Panc1 (cell line): ENCODE measurements around the gene LIPM. TPM values are rescaled to one million over a fixed set of nuclear protein-coding genes. Genes with fewer than 3 reads are reported as not detected.

Experiments used
- ATAC-seq: fragments of 200-7000 bp; cut with Tn5 transposase; 2 replicates; pipeline ENCODE4 v1.9.1; 2020; ENCODE audit warnings: mild to moderate bottlenecking, moderate library complexity
- BruUV-seq: library from RNA; stranded (reverse); fragments of 400-500 nt; replicated peaks from 2 replicates; lab custom pipeline; 2021; lab: Mats Ljungman, UMichigan
- CTCF ChIA-PET: fragments of 300-600 bp; sonication (Branson Sonifier 250); formaldehyde crosslinking; loops from one replicate; lab custom pipeline; 2022; ENCODE audit warnings: antibody characterized with exemption; lab: Charles Lee
- POLR2A ChIA-PET: fragments of 300-600 bp; sonication (Branson Sonifier 250); formaldehyde crosslinking; loops from one replicate; lab custom pipeline; 2022; ENCODE audit warnings: antibody characterized with exemption; lab: Charles Lee
- DNase-seq: peaks from one replicate; pipeline ENCODE4 v3.0.0-alpha.2; 2010; ENCODE audit warnings: low read depth, low spot score
- H3K27ac ChIP-seq: 2 replicates; pipeline ENCODE4 v1.5.1; 2011; ENCODE audit warnings: mild to moderate bottlenecking, low read length, inconsistent platforms
- H3K27me3 ChIP-seq: fragments of 200-500 bp; sonication (Bioruptor generic); 2 replicates; pipeline ENCODE4 v1.6.0; 2014; ENCODE audit warnings: low read length, inconsistent platforms; ENCODE audit not compliant: control insufficient read depth, insufficient read depth
- H3K36me3 ChIP-seq: fragments of 200-500 bp; sonication (Bioruptor generic); 2 replicates; pipeline ENCODE4 v1.5.1; 2014; ENCODE audit warnings: inconsistent platforms, mild to moderate bottlenecking, low read length, moderate library complexity; ENCODE audit not compliant: control insufficient read depth, insufficient read depth
- H3K4me1 ChIP-seq: 2 replicates; pipeline ENCODE4 v1.5.1; 2011; ENCODE audit warnings: inconsistent platforms, mild to moderate bottlenecking, low read length, moderate library complexity; ENCODE audit not compliant: control insufficient read depth, insufficient read depth
- H3K4me3 ChIP-seq, 2 experiments: 2 replicates each; pipeline ENCODE4 v1.5.1; 2011 to 2012; ENCODE audit warnings: low read depth in 2 of 2, low read length in 2 of 2, mild to moderate bottlenecking in 2 of 2, inconsistent platforms in 1 of 2, moderate library complexity in 1 of 2
- H3K9me3 ChIP-seq: fragments of 200-500 bp; sonication (Bioruptor generic); 2 replicates; pipeline ENCODE4 v1.5.1; 2014; ENCODE audit warnings: low read depth, mild to moderate bottlenecking, inconsistent platforms, low read length, moderate library complexity; ENCODE audit not compliant: control insufficient read depth, insufficient read depth
- CTCF ChIP-seq: fragments of 450-650 bp; IDR thresholded peaks from 2 replicates; pipeline ENCODE4 v1.5.1; 2017; ENCODE audit warnings: mild to moderate bottlenecking
- POLR2AphosphoS5 ChIP-seq: IDR thresholded peaks from 2 replicates; pipeline ENCODE4 v1.6.1; 2012; ENCODE audit warnings: mild to moderate bottlenecking, low read depth, low read length, moderate library complexity
- REST ChIP-seq, 2 experiments: IDR thresholded peaks; 2 replicates each; pipeline ENCODE4 v1.6.1; 2011 to 2012; ENCODE audit warnings: low read depth in 2 of 2, control low read depth in 1 of 2, low read length in 1 of 2, mild to moderate bottlenecking in 1 of 2, moderate library complexity in 1 of 2; ENCODE audit not compliant: insufficient read depth in 1 of 2
- SIN3A ChIP-seq: IDR thresholded peaks from 2 replicates; pipeline ENCODE4 v1.6.1; 2012; ENCODE audit warnings: low read depth, mild to moderate bottlenecking, low read length, moderate library complexity, borderline replicate concordance; ENCODE audit not compliant: insufficient read depth
- TCF7L2 ChIP-seq: IDR thresholded peaks from 2 replicates; pipeline ENCODE4 v1.6.1; 2011; ENCODE audit warnings: mild to moderate bottlenecking, low read depth, low read length, inconsistent platforms
- in situ Hi-C: cut with HindIII; loops from 2 replicates; pipeline ENCODE4 v1.10.0; 2016; ENCODE audit warnings: low sequenced_read_pairs, low pct_unique_long_range_greater_than_20kb
- intact Hi-C: fragments of 100-400 bp; cut with micrococcal nuclease; formaldehyde crosslinking; loops from one replicate; pipeline ENCODE4 v1.10.0; 2022; ENCODE audit not compliant: unreplicated experiment
- total RNA-seq: library from RNA; stranded (reverse); gene quantifications from one replicate; pipeline ENCODE4 v1.2.1, GENCODE V29; 2021; ENCODE audit not compliant: unreplicated experiment

LIPM gene
- total RNA-seq, 1 experiment from 2014 or later: not detected

GRCh38 chr10:88861036-88861435, 58.5 kb downstream of the LIPM start:
- Histone ChIP-seq H3K27me3 (no peaks in the 10 kb centered on the region), H3K36me3 (no peaks in the 10 kb centered on the region), H3K9me3 (no peaks in the 10 kb centered on the region), H3K27ac (no peak overlapping the region), H3K4me1 (peaks cover 6% of the 10 kb centered on the region; the same call in 1 of the 2 replicates), H3K4me3 (no peak overlapping the region)
- in situ Hi-C loops (no loop called here), intact Hi-C loops (no loop called here)
- no peak for TF ChIP-seq REST (IDR thresholded peaks at IDR 0.05; ENCODE audit: insufficient read depth in 1 of 2, low read depth in 2 of 2, low read length in 1 of 2)
- TF ChIP-seq POLR2AphosphoS5: no peak
- TF ChIP-seq CTCF: no peak
- TF ChIP-seq TCF7L2: no peak
- TF ChIP-seq SIN3A: no peak
- ATAC-seq (no peak), DNase-seq (no peak)
- CTCF ChIA-PET: no interaction called here
- BruUV-seq: no TSS peak
- POLR2A ChIA-PET: no interaction called here

- POLR2A ChIA-PET: interaction anchor here (0.6 kb wide), 2 partner anchors 26 to 44 kb away, joined by 4 to 7 read pairs; no protein-coding TSS in a partner anchor
Measured at GRCh38 chr10:88865281-88865876, 62.8 kb downstream of the LIPM start.

More at GRCh38 chr10:88865281-88865876, 62.8 kb downstream of the LIPM start:
- in situ Hi-C loops (no loop called here), intact Hi-C loops (no loop called here)
- H3K9me3 ChIP-seq: no peaks in the 10 kb centered on the region
- no peaks in the 10 kb centered on the region for H3K27me3 ChIP-seq
- H3K27ac ChIP-seq: no peak overlapping the region
- no peaks in the 10 kb centered on the region for H3K36me3 ChIP-seq
- DNase-seq: no peak
- no peak overlapping the region for H3K4me3 ChIP-seq
- CTCF ChIA-PET: interaction anchor here (0.6 kb wide), 1 partner anchor 283 kb away, joined by 4 read pairs; no protein-coding TSS in a partner anchor
- no peak; the same call in 1 of the 2 replicates for ATAC-seq
- TF ChIP-seq CTCF (peak; percentile 24; the same call in 1 of the 2 replicates), POLR2AphosphoS5 (no peak), REST (IDR thresholded peaks at IDR 0.05; ENCODE audit: insufficient read depth in 1 of 2, low read depth in 2 of 2, low read length in 1 of 2) (no peak), TCF7L2 (no peak), SIN3A (no peak)
- BruUV-seq: no TSS peak
- no peaks in the 10 kb centered on the region for H3K4me1 ChIP-seq
